NCI-H82 treated with DMSO at 0.1 percent for 48 hours (cell line): ENCODE measurements around the gene IFI27L2.
A peak's percentile ranks its signal among the peaks of the same experiment; 100 is the strongest.

Experiments
- DNase-seq: peaks from one replicate; lab custom pipeline; 2025; ENCODE audit not compliant: unreplicated experiment; lab: John Stamatoyannopoulos, UW

The IFI27L2 gene

GRCh38 chr14:94103554-94104150, 25.8 kb downstream of the IFI27L2 start:
- DNase-seq = no peak

- DNase-seq = no peak
Measured at GRCh38 chr14:94102768-94103482, 26.5 kb downstream of the IFI27L2 start.

GRCh38 chr14:94101748-94102147, 27.7 kb downstream of the IFI27L2 start:
- DNase-seq = no peak

- no peak for DNase-seq
Measured at GRCh38 chr14:94100847-94101246, 28.6 kb downstream of the IFI27L2 start.

- no peak for DNase-seq
Measured at GRCh38 chr14:94099006-94099405, 30.4 kb downstream of the IFI27L2 start.

- DNase-seq = no peak
Measured at GRCh38 chr14:94098326-94098992, 30.9 kb downstream of the IFI27L2 start.

GRCh38 chr14:94097091-94097490, 32.3 kb downstream of the IFI27L2 start:
- DNase-seq = no peak

- DNase-seq = no peak
Measured at GRCh38 chr14:94093418-94093817, 36.0 kb downstream of the IFI27L2 start.

- no peak for DNase-seq
Measured at GRCh38 chr14:94089479-94089878, 39.9 kb downstream of the IFI27L2 start.

GRCh38 chr14:94088516-94088915, 40.9 kb downstream of the IFI27L2 start:
- DNase-seq = no peak

GRCh38 chr14:94087891-94088290, 41.5 kb downstream of the IFI27L2 start:
- DNase-seq = no peak

- DNase-seq = no peak
Measured at GRCh38 chr14:94081386-94081820, 48.0 kb downstream of the IFI27L2 start.

GRCh38 chr14:94080621-94081385, 48.6 kb downstream of the IFI27L2 start, which contains the start of the genes DDX24 and IFI27L1:
Gene DDX24 (minus strand): TSS chr14:94081202. CDS start chr14:94079742, 1,460 bp downstream.
Gene IFI27L1 (plus strand): TSS chr14:94081310. CDS start chr14:94096938, 15,628 bp downstream.
- DNase-seq = peak; percentile 52

- no peak for DNase-seq
Measured at GRCh38 chr14:94079891-94080620, 49.3 kb downstream of the IFI27L2 start.

- DNase-seq = no peak
Measured at GRCh38 chr14:94077823-94078222, 51.6 kb downstream of the IFI27L2 start.
